Mesodermal cell (in vitro differentiated cells): ENCODE measurements around the gene SPACA4.

Source experiments
- H3K27ac ChIP-seq: 2 replicates; pipeline ENCODE4 v1.7.0; 2013; ENCODE audit warnings: mild to moderate bottlenecking, low read depth, low read length, moderate library complexity; ENCODE audit not compliant: severe bottlenecking
- H3K36me3 ChIP-seq: 2 replicates; pipeline ENCODE4 v1.7.1; 2013; ENCODE audit warnings: mild to moderate bottlenecking, low read length, moderate library complexity; ENCODE audit not compliant: control insufficient read depth, insufficient read depth
- H3K4me1 ChIP-seq: one replicate; pipeline ENCODE4 v1.7.1; 2013; ENCODE audit warnings: mild to moderate bottlenecking, low read length; ENCODE audit not compliant: insufficient read depth, control insufficient read depth, poor library complexity, severe bottlenecking
- H3K4me3 ChIP-seq: 2 replicates; pipeline ENCODE4 v1.7.0; 2013; ENCODE audit warnings: low read length, control low read depth, mild to moderate bottlenecking; ENCODE audit not compliant: insufficient read depth, poor library complexity, severe bottlenecking; ENCODE audit errors: extremely low read depth
- H3K9me3 ChIP-seq: 2 replicates; pipeline ENCODE4 v1.7.1; 2013; ENCODE audit warnings: mild to moderate bottlenecking, low read length, moderate library complexity; ENCODE audit not compliant: control insufficient read depth
- WGBS, 2 experiments: methylation state at CpG; one replicate each; pipeline ENCODE4 v1.1.5; 2013; ENCODE audit warnings: missing lambda C conversion rate in 2 of 2; ENCODE audit not compliant: insufficient coverage in 2 of 2; 5-methylcytosine and 5-hydroxymethylcytosine counted together

Gene SPACA4

DNA sequence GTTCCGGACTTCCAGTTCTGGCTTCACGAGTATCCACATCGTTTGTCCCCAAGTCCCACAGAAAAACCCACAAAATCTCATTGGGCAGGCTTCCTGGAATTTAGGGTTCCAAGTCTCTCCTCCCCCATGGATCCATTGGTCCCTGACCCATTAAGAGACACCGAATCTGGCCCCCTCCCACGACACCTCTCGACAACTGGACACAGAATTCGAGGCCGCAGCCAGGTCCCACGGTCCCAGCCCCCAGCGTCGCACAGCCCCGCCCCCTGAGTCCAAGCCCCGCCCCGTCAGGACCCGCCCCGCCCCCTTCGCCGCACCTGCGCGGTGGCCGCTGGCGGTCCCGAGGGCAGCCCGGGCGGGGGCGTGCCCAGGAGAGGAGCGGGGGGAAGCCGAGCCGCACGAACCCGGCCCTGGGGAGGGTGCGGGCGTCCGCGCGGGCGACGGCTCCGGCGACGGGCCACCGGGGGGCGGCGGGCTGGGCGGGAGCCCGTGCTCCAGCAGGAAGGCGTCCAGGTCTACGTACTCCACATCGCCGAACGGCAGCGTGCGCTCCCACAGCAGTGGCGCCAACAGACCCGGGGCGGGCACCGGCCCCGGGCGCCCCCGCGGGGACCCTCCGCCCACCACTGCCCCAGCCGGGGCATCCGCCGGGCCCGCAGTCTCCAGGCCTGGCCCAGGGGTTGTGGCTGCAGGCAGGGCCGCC, 28.9 kb downstream of the SPACA4 start:
- WGBS, 2 experiments: 3 to 4% methylated on average over 44 to 55 of the region's 67 CpGs
- Histone ChIP-seq H3K4me3 (peak overlapping the region; percentile 43), H3K9me3 (no peaks in the 10 kb centered on the region), H3K27ac (no peak overlapping the region), H3K4me1 (peaks cover 15% of the 10 kb centered on the region), H3K36me3 (no peaks in the 10 kb centered on the region)

DNA sequence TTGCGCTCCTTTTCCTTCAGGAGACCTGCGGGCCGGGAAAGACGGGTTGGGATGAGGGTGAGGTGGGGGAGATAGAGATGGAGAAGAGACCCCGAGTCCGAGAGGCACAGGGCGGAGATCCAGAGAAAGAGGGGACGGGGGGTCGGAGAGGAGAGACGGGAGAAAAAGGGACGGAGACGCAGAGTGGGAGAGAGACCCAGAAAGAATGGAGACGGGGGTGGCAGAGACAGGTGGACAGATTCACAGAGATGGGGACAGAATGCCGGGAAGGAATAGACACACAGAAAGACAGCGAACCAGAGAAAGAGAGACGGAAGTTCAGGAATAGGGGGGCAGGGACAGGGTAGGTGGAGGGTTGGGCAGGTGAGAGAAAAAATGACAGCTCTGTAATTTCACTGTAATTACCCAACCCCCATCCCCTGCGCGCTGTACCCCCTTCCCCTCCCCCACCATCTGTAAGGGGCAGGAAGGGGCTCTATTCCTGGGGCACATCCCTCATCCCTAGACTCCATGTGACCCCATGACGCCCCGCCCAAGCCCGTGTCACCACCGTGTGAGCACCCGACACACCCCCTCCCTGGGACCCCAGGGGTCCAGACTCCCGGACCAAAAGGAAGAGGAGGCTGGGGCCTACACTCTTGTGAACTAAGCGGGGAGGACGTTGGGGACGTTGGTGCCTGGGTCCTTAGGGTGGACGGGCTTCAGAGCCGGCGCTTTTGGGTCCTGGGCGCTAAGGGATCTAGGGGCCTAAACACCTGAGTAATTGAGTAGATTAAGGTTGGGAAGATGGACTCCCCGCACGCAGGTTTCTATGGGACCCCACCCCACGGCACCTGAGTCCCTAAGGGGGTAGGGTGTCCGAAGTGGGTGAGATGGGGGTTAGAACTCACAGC, 29.7 kb downstream of the SPACA4 start:
- H3K4me1 ChIP-seq: peaks cover 11% of the 10 kb centered on the region
- H3K27ac ChIP-seq: no peak overlapping the region
- WGBS, 2 experiments: 5 to 9% methylated on average over 26 to 28 of the region's 35 CpGs
- no peaks in the 10 kb centered on the region for H3K9me3 ChIP-seq
- peak overlapping the region; percentile 43 for H3K4me3 ChIP-seq
- no peaks in the 10 kb centered on the region for H3K36me3 ChIP-seq

DNA sequence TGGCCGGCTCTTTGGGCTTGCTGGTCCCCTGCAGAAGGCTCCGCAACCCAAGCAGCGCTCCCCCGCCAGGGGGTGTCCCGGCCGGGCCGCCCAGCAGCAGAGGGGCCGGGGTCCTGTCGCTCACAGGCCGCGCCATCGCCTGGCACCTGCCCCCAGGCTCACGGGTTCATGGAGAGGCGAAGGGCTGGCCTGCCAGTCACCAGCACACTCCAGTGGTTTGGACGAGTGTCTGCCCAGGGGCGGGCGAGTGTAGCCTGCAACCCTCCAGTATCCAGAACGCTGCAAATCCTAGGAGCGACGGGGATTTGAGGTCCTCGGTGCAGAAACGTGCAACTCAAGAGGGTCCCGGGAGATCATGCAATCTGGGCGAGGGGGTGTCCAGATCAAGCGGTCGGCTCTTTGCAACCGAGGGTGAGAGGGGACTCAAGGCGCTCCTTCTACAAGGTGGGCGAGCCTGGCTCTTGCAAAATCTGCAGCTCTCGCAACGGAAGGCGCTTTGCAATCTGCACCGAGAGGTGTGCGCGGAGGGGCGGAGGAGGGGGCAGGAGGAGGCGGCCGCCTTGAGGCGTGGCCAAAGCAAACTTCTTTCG, 30.4 kb downstream of the SPACA4 start, which contains the start of gene DBP:
DBP (minus strand) TSS at position 521 of the 590 bp plus-strand sequence; CDS start at position 136, 385 bp downstream.
- Histone ChIP-seq H3K4me1 (peaks cover 11% of the 10 kb centered on the region), H3K27ac (peak within 1 kb of the TSS; percentile 91), H3K9me3 (no peaks in the 10 kb centered on the region), H3K4me3 (peak within 1 kb of the TSS; percentile 43), H3K36me3 (no peaks in the 10 kb centered on the region)
- 0 to 2% methylated on average over 28 to 33 of the region's 40 CpGs for WGBS, 2 experiments

DNA sequence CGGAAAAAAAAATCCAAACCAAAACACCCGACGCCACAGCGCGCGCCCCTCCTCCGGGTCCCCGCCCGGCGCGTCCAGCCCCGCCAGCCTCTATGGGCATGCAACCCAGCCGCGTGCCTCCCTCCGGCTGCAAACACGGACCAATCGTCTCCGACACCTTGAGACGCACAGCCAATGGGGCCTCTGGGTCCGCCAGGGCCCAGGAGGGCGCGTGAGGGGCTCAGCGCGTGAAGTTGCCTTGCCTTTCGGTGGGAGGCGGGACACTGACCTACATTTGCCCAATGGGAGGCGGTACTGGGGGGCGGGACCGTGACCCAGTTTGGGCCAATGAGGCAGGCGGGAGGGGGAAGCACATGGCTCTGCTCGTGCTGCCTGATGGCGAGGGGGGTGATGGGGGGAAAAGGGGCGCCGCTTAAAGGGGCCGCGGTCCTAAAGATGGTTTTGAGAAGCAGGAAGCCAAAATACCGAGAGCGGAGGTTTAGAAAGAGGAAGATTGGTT, 31.0 kb downstream of the SPACA4 start:
- H3K36me3 ChIP-seq: no peaks in the 10 kb centered on the region
- H3K4me1 ChIP-seq: peaks cover 8% of the 10 kb centered on the region
- H3K27ac ChIP-seq: peak overlapping the region; percentile 91
- H3K9me3 ChIP-seq: no peaks in the 10 kb centered on the region
- peak overlapping the region; percentile 43 for H3K4me3 ChIP-seq
- 1% methylated on average over 20 to 28 of the region's 38 CpGs for WGBS, 2 experiments

DNA sequence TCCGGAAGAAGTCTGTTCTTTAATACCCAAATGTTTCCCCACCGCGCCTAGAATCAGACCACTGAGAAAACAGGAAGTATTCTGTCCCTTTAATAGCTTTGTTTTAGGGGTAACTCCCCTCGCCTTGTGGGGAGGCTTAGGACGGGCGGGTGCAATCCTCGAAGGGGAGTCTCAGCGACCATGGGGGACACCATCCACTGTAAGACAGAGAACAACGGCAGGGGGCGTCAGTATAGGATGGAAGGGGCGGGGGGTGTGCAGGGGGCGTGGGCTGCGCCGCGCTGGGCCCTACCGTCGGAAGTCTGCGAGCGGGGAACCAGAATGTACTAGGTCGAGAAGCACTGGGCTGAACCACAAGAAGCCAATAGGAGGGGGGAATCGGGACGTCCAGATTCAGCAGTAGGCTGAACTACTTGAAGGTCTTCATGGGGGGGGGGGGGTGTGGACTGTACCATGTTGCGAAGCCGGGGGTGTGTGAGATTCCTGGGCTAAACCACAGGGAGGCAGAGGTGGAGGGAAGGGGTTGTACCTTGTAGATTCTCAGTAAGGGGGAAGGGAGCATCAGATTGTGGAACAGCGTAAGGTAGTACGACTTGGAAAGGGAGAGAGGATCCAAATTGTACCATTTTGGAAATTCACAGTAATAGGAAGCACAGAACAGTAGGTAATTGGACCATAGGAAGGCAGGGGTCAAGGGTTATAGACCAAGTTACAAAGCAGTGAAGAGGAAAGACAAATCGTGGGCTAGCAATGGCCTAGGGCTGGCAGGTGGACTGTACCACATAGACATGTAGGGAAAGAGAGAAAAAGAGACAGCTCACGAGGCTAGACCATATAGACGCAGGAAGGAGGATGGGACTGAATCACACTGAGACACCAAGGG, 31.6 kb downstream of the SPACA4 start:
- Histone ChIP-seq H3K27ac (peak overlapping the region; percentile 91), H3K9me3 (no peaks in the 10 kb centered on the region), H3K4me3 (peak overlapping the region; percentile 43), H3K36me3 (no peaks in the 10 kb centered on the region), H3K4me1 (peaks cover 4% of the 10 kb centered on the region)
- 18 to 50% methylated on average over 7 to 22 of the region's 29 CpGs for WGBS, 2 experiments

DNA sequence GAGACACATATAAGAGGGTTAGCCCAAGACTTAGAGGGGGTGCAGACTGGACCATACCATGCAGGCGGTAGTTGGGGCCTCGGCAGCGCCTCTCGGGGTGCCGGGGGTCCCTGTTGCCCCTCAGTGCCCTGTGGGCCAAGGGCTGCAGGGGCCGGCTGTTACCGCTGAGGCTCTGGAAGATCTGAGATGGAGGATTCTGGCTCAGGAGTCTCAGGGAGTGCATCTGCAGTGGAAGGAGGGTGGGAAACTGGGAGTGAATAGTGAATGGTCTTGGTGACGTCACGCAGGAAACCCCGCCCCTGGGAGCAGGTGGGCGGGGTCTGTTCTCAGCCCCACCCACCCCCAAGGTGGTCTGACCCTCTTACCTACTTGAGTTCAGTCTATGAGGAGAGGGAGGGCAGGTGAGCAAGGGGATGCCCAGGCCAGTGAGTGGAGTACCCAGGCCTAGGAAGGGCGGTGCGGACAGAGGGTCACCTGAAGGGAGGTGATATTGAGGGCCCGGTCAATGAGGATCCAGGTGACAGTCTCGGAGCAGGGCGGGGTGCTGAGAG, 32.4 kb downstream of the SPACA4 start:
- no peaks in the 10 kb centered on the region for H3K9me3 ChIP-seq
- WGBS, 2 experiments: 89 to 97% methylated on average over 12 to 13 of the region's 16 CpGs
- no peak overlapping the region for H3K4me3 ChIP-seq
- H3K36me3 ChIP-seq: no peaks in the 10 kb centered on the region
- no peak overlapping the region for H3K27ac ChIP-seq
- H3K4me1 ChIP-seq: peaks cover 4% of the 10 kb centered on the region

DNA sequence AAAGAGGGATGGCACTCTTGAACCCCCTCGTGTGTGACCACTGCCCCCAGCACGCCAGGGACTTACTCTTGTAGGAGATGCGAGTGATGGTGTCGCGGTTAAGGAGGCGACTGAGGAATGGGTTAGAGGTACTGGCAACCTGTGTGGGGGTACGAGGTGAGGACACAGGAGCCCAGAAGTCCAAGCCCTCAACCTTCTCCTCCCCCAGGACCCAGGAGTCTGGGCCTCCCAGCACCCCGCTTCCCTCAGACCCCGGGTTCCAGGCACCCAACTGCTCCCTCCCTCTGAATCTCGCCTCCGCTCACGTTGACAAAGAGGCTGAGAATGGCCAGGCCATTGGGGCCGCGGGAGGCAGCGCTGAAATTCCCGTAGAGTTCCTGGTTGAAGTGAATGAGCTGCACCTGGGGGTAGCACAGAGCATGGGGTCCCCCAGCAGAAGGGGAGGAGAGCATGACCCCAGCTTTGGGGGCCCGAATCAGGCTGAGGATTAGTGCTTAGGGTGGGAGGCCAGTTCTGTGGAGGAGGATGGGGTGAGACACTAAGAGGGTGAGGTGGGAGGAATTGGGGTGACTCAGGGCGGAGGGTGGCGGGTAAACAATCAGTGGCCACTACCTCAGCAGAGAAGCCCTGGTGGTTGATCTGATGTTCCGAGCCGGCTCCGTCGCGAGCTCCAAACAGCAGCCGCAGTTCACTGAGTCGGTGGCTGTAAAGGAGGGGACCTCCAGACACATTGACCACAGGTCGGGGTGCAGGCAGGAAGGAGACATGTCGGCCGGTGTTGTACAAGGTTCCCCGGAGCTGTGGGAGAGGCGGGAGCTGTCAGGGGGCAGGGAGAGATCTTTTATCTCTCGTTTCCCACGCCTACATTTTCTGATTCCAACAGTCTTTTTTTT, 33.2 kb downstream of the SPACA4 start:
- Histone ChIP-seq H3K4me3 (no peak overlapping the region), H3K27ac (no peak overlapping the region), H3K9me3 (no peaks in the 10 kb centered on the region), H3K4me1 (no peaks in the 10 kb centered on the region), H3K36me3 (no peaks in the 10 kb centered on the region)
- 85 to 93% methylated on average over 18 to 19 of the region's 33 CpGs for WGBS, 2 experiments

DNA sequence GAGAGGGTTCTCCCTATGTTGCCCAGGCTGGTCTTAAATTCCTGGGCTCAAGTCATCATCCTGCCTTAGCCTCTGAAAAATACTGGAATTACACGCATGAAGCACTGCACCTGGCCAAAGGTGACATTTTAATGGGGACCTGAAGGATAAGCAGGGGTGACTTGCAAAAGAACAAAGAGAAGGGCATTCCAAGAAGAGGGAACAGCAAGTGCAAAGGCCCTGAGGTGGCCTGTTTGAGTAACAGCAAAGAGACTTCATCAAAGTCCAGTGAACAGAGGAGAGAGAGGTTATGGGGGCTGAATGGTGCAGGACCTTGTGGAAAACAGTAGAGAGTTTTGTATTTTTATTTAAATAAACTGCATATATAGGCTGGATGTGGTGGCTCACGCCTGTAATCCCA, 35.3 kb downstream of the SPACA4 start:
- 100% methylated on average over 1 of the region's 2 CpGs for WGBS, 2 experiments

DNA sequence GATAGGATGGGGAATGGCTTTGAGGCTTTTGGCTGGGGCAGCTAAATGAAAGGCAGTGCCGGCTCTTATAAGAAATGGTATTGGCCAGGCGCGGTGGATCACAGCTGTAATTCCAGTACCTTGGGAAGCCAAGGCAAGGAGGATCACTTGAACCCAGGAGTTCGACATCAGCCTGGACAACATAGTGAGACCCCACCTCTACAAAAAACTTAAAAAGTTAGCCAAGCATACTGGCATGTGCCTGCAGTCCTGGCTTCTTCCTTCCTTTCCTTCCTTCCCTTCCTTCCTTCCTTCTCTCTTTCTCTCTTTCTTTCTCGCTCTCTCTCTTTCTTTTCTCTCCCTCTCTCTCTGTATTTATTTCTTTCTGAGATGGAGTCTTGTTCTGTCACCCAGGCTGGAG, 36.3 kb downstream of the SPACA4 start:
- Histone ChIP-seq H3K27ac (no peak overlapping the region), H3K4me3 (no peak overlapping the region), H3K4me1 (peaks cover 5% of the 10 kb centered on the region), H3K36me3 (no peaks in the 10 kb centered on the region), H3K9me3 (no peaks in the 10 kb centered on the region)
- 89 to 97% methylated on average over 4 of the region's 5 CpGs for WGBS, 2 experiments

More for the DNA sequence above, 35.3 kb downstream of the SPACA4 start:
- Histone ChIP-seq H3K9me3 (no peaks in the 10 kb centered on the region), H3K27ac (no peak overlapping the region), H3K4me3 (no peak overlapping the region), H3K36me3 (no peaks in the 10 kb centered on the region), H3K4me1 (peaks cover 5% of the 10 kb centered on the region)
